ENCODE measurements around the gene TPST1. TPM values are rescaled to one million over a fixed set of nuclear protein-coding genes. Genes with fewer than 3 reads are reported as not detected.
"Not testable (repeated sequence)": the region's sequence is repeated elsewhere in the genome, so short reads cannot be mapped to it uniquely, and the experiment has no call there.

Gene TPST1
- total RNA-seq, 1 experiment from 2014 or later = 15.9 TPM

DNA sequence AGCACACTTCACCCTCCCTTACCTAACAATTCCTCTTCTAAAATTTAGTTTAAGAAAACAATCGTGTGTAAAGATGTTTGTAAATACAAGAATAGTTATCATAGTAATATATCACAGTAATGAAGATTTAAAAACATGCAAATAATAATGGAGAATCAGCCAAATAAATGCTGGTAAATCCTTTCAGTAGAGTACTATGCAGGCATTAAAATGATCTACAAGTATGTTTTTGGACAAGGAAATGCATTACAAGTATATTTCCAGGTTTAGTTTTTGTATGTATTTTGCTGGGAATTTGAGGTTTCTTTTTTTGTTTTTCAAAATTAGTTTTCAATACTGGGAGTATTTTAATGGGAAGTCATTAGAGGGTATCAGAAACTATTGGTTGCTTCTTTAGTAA is 22.7 kb downstream of the TPST1 start:
- no peaks in the 10 kb centered on the region for H3K4me1 Mint-ChIP-seq
- H3T11ph ChIP-seq (ENCODE audit: low read length) = no peak overlapping the region
- H3K9me3 ChIP-seq (ENCODE audit: control insufficient read depth, low read depth, low read length) = no peaks in the 10 kb centered on the region
- H3K27ac ChIP-seq (ENCODE audit: insufficient read length, low read depth, low read length) = no peak overlapping the region
- H2BK12ac ChIP-seq (ENCODE audit: insufficient read length, low read depth, low read length) = no peak overlapping the region
- H3K27me3 ChIP-seq (ENCODE audit: insufficient read depth, low read length) = no peaks in the 10 kb centered on the region
- no peaks in the 10 kb centered on the region for H3K79me2 ChIP-seq (ENCODE audit: insufficient read depth, low read length)
- no peak overlapping the region for H4K91ac ChIP-seq (ENCODE audit: insufficient read length, low read depth, low read length)
- H3K9me3 Mint-ChIP-seq = peaks cover 3 to 6% of the 10 kb centered on the region in 2 experiments; a peak in 3 of 5 replicates
- H2BK20ac ChIP-seq (ENCODE audit: low read depth, low read length, poor library complexity, severe bottlenecking) = no peak overlapping the region
- H4K8ac ChIP-seq (replicated peaks; ENCODE audit: insufficient read length, low read depth, low read length) = no peak overlapping the region
- no peaks in the 10 kb centered on the region for H3K4me1 ChIP-seq (ENCODE audit: insufficient read depth, low read length)
- no peak overlapping the region for H3K56ac ChIP-seq (ENCODE audit: insufficient read length, low read depth, low read length)
- H3K4me3 Mint-ChIP-seq = no peak overlapping the region
- H3K9ac ChIP-seq (ENCODE audit: extremely low read depth, insufficient read length, low read length) = no peak overlapping the region
- no peak overlapping the region for H3K4me2 ChIP-seq (ENCODE audit: insufficient read depth, insufficient read length, low read length)
- no peak overlapping the region for H2AK5ac ChIP-seq (ENCODE audit: insufficient read length, low read length)
- no peak overlapping the region for H3K4ac ChIP-seq (ENCODE audit: low read depth, low read length)
- H3K23ac ChIP-seq (ENCODE audit: insufficient read length, low read depth, low read length) = no peak overlapping the region
- DNase-seq = no peak
- H2BK120ac ChIP-seq (ENCODE audit: low read depth, low read length, poor library complexity, severe bottlenecking) = no peak overlapping the region
- H3K27ac Mint-ChIP-seq = no peak overlapping the region
- H2BK5ac ChIP-seq (ENCODE audit: insufficient read length, low read length) = no peak overlapping the region
- peaks cover 10 to 12% (median 12%) of the 10 kb centered on the region in 3 experiments; a peak in 6 of 7 replicates for H3K36me3 Mint-ChIP-seq (ENCODE audit: insufficient read depth in 1 of 3, low read depth in 3 of 3)
- H3K27me3 Mint-ChIP-seq (ENCODE audit: low read depth) = no peaks in the 10 kb centered on the region
- H2AFZ ChIP-seq (ENCODE audit: low read length) = no peak overlapping the region
- TF ChIP-seq CTCF (conservative IDR thresholded peaks at IDR 0.05) = no peak
- no peak overlapping the region for H3K14ac ChIP-seq (ENCODE audit: insufficient read depth, low read length)
- no peaks in the 10 kb centered on the region for H4K20me1 ChIP-seq (ENCODE audit: control insufficient read depth, insufficient read depth, insufficient read length)
- H3K18ac ChIP-seq (ENCODE audit: insufficient read length, low read depth, low read length) = no peak overlapping the region
- H3K23me2 ChIP-seq (ENCODE audit: insufficient read length, low read depth, low read length, poor library complexity, severe bottlenecking) = no peaks in the 10 kb centered on the region
- H2BK15ac ChIP-seq (ENCODE audit: low read depth, low read length) = no peak overlapping the region
- H4K5ac ChIP-seq (ENCODE audit: insufficient read length, low read depth, low read length) = no peak overlapping the region
- no CpG with 5 or more reads among the region's 1 CpG for WGBS (ENCODE audit: extremely low coverage, insufficient read length, low lambda C conversion rate)
- H3K79me1 ChIP-seq (ENCODE audit: insufficient read depth, low read depth, low read length, poor library complexity, severe bottlenecking) = no peaks in the 10 kb centered on the region

DNA sequence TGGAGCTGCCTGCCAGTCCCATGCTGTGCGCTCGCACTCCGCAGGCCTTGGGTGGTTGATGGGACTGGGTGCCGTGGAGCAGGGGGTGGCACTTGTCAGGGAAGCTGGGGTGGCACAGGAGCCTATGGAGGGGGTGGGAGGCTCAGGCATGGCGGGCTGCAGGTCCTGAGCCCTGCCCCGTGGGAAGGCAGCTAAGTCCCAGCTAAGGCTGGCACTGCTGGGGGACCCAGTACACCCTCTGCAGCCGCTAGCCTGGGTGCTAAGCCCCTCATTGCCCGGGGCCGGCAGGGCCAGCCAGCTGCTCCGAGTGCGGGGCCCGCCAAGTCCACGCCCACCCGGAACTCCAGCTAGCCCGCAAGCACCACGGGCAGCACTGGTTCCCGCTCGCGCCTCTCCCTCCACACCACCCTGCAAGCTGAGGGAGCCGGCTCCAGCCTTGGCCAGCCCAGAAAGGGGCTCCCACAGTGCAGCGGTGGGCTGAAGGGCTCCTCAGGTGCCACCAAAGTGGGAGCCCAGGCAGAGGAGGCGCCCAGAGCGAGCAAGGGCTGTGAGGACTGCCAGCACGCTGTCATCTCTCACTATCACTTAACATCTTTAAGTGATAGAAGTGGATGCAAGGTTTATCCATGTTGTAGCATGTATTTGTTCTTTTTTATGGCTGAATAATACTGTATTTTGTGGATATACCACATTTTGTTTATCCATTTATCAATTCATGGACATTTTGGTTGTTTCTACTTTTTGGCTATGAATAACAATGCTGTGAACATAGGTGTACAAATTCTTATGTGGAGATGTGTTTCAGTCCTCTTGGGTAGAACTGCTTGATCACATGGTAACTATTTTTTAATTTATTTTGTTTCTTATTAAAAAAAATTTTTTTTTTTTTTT is 26.4 kb downstream of the TPST1 start:
- not testable (repeated sequence) for H3K14ac ChIP-seq (ENCODE audit: insufficient read depth, low read length); H3K9me3 ChIP-seq (ENCODE audit: control insufficient read depth, low read depth, low read length); DNase-seq; H3K9ac ChIP-seq (ENCODE audit: extremely low read depth, insufficient read length, low read length); H3K79me2 ChIP-seq (ENCODE audit: insufficient read depth, low read length); H3K56ac ChIP-seq (ENCODE audit: insufficient read length, low read depth, low read length); H4K5ac ChIP-seq (ENCODE audit: insufficient read length, low read depth, low read length); H3K27ac ChIP-seq (ENCODE audit: insufficient read length, low read depth, low read length); H3K4ac ChIP-seq (ENCODE audit: low read depth, low read length); H2BK120ac ChIP-seq (ENCODE audit: low read depth, low read length, poor library complexity, severe bottlenecking); H3K4me1 ChIP-seq (ENCODE audit: insufficient read depth, low read length); H3T11ph ChIP-seq (ENCODE audit: low read length); H2AFZ ChIP-seq (ENCODE audit: low read length); H3K23ac ChIP-seq (ENCODE audit: insufficient read length, low read depth, low read length); H4K91ac ChIP-seq (ENCODE audit: insufficient read length, low read depth, low read length); H2AK5ac ChIP-seq (ENCODE audit: insufficient read length, low read length); H2BK20ac ChIP-seq (ENCODE audit: low read depth, low read length, poor library complexity, severe bottlenecking); H3K79me1 ChIP-seq (ENCODE audit: insufficient read depth, low read depth, low read length, poor library complexity, severe bottlenecking); H3K18ac ChIP-seq (ENCODE audit: insufficient read length, low read depth, low read length); H4K8ac ChIP-seq (replicated peaks; ENCODE audit: insufficient read length, low read depth, low read length); H3K23me2 ChIP-seq (ENCODE audit: insufficient read length, low read depth, low read length, poor library complexity, severe bottlenecking); H2BK12ac ChIP-seq (ENCODE audit: insufficient read length, low read depth, low read length); H3K27me3 ChIP-seq (ENCODE audit: insufficient read depth, low read length); H2BK15ac ChIP-seq (ENCODE audit: low read depth, low read length); H3K27me3 Mint-ChIP-seq (ENCODE audit: low read depth); H4K20me1 ChIP-seq (ENCODE audit: control insufficient read depth, insufficient read depth, insufficient read length); H3K27ac Mint-ChIP-seq; H3K4me2 ChIP-seq (ENCODE audit: insufficient read depth, insufficient read length, low read length); H2BK5ac ChIP-seq (ENCODE audit: insufficient read length, low read length); H3K4me3 Mint-ChIP-seq
- Mint-ChIP-seq H3K4me1 (peaks cover 5 to 10% of the 10 kb centered on the region in 2 experiments; a peak in 3 of 4 replicates), H3K9me3 (peaks cover 6 to 10% of the 10 kb centered on the region in 2 experiments; a peak in 4 of 5 replicates), H3K36me3 (ENCODE audit: insufficient read depth in 1 of 3, low read depth in 3 of 3) (peaks cover 10 to 16% (median 15%) of the 10 kb centered on the region in 3 experiments; a peak in 6 of 7 replicates)
- WGBS (ENCODE audit: extremely low coverage, insufficient read length, low lambda C conversion rate) = no CpG with 5 or more reads among the region's 24 CpGs
